ENCODE measurements around the gene CIBAR2. TPM values are rescaled to one million over a fixed set of nuclear protein-coding genes. Genes with fewer than 3 reads are reported as not detected.

CIBAR2 gene
- total and polyA plus RNA-seq, 10 of the 15 experiments (the other 5 are each of a cell fraction or from before 2014, with no cell fraction given): 0.05 to 0.16 (median 0.07) TPM; not detected in 7

DNA sequence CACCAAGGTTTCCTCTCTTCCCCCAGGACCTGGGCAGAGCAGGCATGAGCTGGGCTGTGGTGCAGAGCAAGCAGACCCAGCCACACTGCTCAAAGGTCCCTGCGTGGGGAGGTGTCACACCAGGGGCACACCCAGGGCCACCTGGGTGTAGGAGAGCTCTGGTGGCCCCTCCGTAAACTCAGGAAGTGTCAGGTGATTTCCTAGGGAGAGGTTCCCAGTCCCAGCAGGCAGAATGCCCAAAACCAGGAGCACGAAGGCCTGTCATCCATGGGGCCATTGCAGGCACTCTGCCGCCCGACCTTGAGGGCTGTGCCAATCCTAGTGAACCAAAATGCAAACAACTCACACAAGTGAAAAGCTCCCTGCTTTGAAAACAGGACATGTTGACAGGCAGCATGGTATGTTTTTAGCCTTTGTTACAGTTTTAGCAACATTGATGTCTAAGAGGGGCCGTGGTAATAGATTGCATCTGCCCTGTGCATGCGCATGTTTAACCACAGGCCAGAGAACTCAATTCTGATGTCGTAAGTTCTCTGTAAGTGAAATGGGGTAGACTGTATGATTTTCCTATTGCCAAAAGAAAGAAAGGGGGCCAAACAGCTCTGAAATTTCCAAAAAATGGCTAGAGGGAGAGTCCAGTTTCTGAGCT lies 21.3 kb downstream of the CIBAR2 start (continued):
- TF ChIP-seq, protein P1, sequence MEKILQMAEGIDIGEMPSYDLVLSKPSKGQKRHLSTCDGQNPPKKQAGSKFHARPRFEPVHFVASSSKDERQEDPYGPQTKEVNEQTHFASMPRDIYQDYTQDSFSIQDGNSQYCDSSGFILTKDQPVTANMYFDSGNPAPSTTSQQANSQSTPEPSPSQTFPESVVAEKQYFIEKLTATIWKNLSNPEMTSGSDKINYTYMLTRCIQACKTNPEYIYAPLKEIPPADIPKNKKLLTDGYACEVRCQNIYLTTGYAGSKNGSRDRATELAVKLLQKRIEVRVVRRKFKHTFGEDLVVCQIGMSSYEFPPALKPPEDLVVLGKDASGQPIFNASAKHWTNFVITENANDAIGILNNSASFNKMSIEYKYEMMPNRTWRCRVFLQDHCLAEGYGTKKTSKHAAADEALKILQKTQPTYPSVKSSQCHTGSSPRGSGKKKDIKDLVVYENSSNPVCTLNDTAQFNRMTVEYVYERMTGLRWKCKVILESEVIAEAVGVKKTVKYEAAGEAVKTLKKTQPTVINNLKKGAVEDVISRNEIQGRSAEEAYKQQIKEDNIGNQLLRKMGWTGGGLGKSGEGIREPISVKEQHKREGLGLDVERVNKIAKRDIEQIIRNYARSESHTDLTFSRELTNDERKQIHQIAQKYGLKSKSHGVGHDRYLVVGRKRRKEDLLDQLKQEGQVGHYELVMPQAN (conservative IDR thresholded peaks at IDR 0.05): no peak
- TF ChIP-seq, protein P2, sequence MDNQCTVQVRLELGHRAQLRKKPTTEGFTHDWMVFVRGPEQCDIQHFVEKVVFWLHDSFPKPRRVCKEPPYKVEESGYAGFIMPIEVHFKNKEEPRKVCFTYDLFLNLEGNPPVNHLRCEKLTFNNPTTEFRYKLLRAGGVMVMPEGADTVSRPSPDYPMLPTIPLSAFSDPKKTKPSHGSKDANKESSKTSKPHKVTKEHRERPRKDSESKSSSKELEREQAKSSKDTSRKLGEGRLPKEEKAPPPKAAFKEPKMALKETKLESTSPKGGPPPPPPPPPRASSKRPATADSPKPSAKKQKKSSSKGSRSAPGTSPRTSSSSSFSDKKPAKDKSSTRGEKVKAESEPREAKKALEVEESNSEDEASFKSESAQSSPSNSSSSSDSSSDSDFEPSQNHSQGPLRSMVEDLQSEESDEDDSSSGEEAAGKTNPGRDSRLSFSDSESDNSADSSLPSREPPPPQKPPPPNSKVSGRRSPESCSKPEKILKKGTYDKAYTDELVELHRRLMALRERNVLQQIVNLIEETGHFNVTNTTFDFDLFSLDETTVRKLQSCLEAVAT (IDR thresholded peaks at IDR 0.05): no peak
- TF ChIP-seq RUNX3 (IDR thresholded peaks at IDR 0.05; ENCODE audit: low read length) (no peak), KAT2A (conservative IDR thresholded peaks at IDR 0.05; ENCODE audit: control insufficient read depth, low read depth, low read length) (no peak), MAX (IDR thresholded peaks at IDR 0.05; ENCODE audit: low read depth, low read length) (no peak)

DNA sequence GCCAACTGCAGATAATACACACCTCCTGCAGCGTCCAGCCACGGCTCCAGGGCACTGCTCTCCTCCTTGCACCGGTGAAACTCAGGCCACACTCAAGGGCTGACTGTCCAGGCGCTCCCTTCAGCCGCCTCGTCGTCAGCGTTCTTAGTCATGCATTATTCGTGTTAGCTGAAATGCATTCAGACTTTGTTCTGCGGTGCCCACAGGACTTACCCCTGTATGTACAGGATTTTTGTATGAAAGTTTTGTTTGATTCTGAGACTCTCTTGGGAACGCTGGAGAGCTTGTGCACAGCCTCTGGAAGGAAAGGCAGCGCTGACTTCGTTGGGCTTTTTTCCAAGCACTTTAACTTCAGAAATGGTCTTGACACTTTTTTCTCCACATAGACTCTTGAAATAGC lies 22.1 kb downstream of the CIBAR2 start:
- RAD21 ChIA-PET (ENCODE audit: unreplicated experiment): no interaction called here
- no peak for FAIRE-seq
- H3K9ac ChIP-seq (ENCODE audit: control insufficient read depth, insufficient read depth, low read length): no peak overlapping the region
- intact Hi-C loops (cut with micrococcal nuclease; ENCODE audit: unreplicated experiment) (no loop called here), in situ Hi-C loops (cut with MboI) (no loop called here)
- POLR2A ChIA-PET: no interaction called here
- no peak overlapping the region for H3K27ac ChIP-seq (ENCODE audit: control insufficient read depth, insufficient read depth)
- H3K36me3 ChIP-seq (ENCODE audit: control insufficient read depth in 2 of 2, insufficient read depth in 2 of 2, low read length in 1 of 2): no peaks in the 10 kb centered on the region; a peak in 2 of 4 replicates
- no peaks in the 10 kb centered on the region for H3K9me3 ChIP-seq (replicated peaks; ENCODE audit: control insufficient read depth, insufficient read depth, low read length)
- H3K79me2 ChIP-seq (ENCODE audit: control insufficient read depth, insufficient read depth, low read length): no peaks in the 10 kb centered on the region
- DNase-seq (ENCODE audit: low read depth, low spot score): no peak
- H3K4me3 ChIP-seq: no peak overlapping the region
- no peaks in the 10 kb centered on the region; a peak in 1 of 4 replicates for H3K27me3 ChIP-seq (replicated peaks in 1 of 2; ENCODE audit: control insufficient read depth in 2 of 2, insufficient read depth in 2 of 2, low read length in 1 of 2)
- CTCF ChIA-PET: interaction anchor here (1.9 kb wide), 1 partner anchor 25 kb away, joined by 5 read pairs; no protein-coding TSS in a partner anchor
- H3K4me2 ChIP-seq (ENCODE audit: control insufficient read depth, insufficient read depth): no peak overlapping the region
- H4K20me1 ChIP-seq (ENCODE audit: control insufficient read depth, insufficient read depth): no peaks in the 10 kb centered on the region
- no peak for ATAC-seq
- SMC1A ChIA-PET (ENCODE audit: uncharacterized antibody, unreplicated experiment): no interaction called here
- BruUV-seq (replicated peaks): no TSS peak
- no peak overlapping the region for H2AFZ ChIP-seq (ENCODE audit: control insufficient read depth, low read depth, low read length)
- peaks cover 7% of the 10 kb centered on the region for H3K4me1 ChIP-seq (ENCODE audit: control insufficient read depth, insufficient read depth, low read length)
- WGBS (ENCODE audit: insufficient coverage, insufficient replicate concordance, low lambda C conversion rate, missing lambda C conversion rate): 63% methylated on average over 13 of the region's 13 CpGs
- TF ChIP-seq LARP7 (IDR thresholded peaks at IDR 0.05): no peak
- TF ChIP-seq IKZF2 (IDR thresholded peaks at IDR 0.05): no peak
- TF ChIP-seq MXI1 (IDR thresholded peaks at IDR 0.05; ENCODE audit: low read depth, low read length): no peak
- TF ChIP-seq PAX8 (IDR thresholded peaks at IDR 0.05): no peak
- no peak for TF ChIP-seq CTCF (IDR thresholded peaks at IDR 0.05 in 2 of 3, conservative IDR thresholded peaks at IDR 0.05 in 1 of 3; ENCODE audit: control insufficient read depth in 2 of 3, extremely low read depth in 1 of 3, insufficient read depth in 1 of 3, low read depth in 3 of 3, low read length in 3 of 3)
- TF ChIP-seq DPF2 (IDR thresholded peaks at IDR 0.05): no peak
- TF ChIP-seq RELA (IDR thresholded peaks at IDR 0.05; ENCODE audit: borderline replicate concordance, partially characterized antibody): no peak
- TF ChIP-seq BRCA1 (IDR thresholded peaks at IDR 0.05; ENCODE audit: low read depth, low read length): no peak
- TF ChIP-seq RAD21 (IDR thresholded peaks at IDR 0.05; ENCODE audit: insufficient read depth, low read depth, low read length): no peak
- TF ChIP-seq JUNB (IDR thresholded peaks at IDR 0.05): no peak
- TF ChIP-seq CREM (IDR thresholded peaks at IDR 0.05; ENCODE audit: low read depth): no peak
- no peak for TF ChIP-seq HDAC2 (IDR thresholded peaks at IDR 0.05)
- TF ChIP-seq, protein P3, sequence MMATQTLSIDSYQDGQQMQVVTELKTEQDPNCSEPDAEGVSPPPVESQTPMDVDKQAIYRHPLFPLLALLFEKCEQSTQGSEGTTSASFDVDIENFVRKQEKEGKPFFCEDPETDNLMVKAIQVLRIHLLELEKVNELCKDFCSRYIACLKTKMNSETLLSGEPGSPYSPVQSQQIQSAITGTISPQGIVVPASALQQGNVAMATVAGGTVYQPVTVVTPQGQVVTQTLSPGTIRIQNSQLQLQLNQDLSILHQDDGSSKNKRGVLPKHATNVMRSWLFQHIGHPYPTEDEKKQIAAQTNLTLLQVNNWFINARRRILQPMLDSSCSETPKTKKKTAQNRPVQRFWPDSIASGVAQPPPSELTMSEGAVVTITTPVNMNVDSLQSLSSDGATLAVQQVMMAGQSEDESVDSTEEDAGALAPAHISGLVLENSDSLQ (IDR thresholded peaks at IDR 0.05): no peak
